ENCODE results near the gene RNF144A.

RNF144A gene

GRCh38 chr2:7016148-7016547 is 98.9 kb downstream of the RNF144A start:
- no peaks in the 10 kb centered on the region for H3K4me1 ChIP-seq (ENCODE audit: insufficient read depth, insufficient read length)
- H3K36me3 ChIP-seq (ENCODE audit: insufficient read depth, insufficient read length, low read length) = peaks cover 14% of the 10 kb centered on the region

GRCh38 chr2:7016601-7017211 is 99.5 kb downstream of the RNF144A start:
- TF ChIP-seq SUZ12 (IDR thresholded peaks at IDR 0.05; ENCODE audit: extremely low read depth, insufficient read depth, insufficient read length) = no peak
- TF ChIP-seq YY1 (IDR thresholded peaks at IDR 0.05; ENCODE audit: insufficient read depth, insufficient read length) = no peak
- no peak for TF ChIP-seq ZNF274 (IDR thresholded peaks at IDR 0.05; ENCODE audit: low read depth, low read length)
- DNase-seq (ENCODE audit: low read depth, low spot score) = no peak
- H3K4me3 ChIP-seq (ENCODE audit: insufficient read length, low read depth) = no peak overlapping the region
- no peak overlapping the region for H3K9ac ChIP-seq (ENCODE audit: insufficient read length, low read depth)
- H3K36me3 ChIP-seq (ENCODE audit: insufficient read depth, insufficient read length, low read length) = peaks cover 19% of the 10 kb centered on the region
- H3K27me3 ChIP-seq (ENCODE audit: insufficient read depth, insufficient read length) = no peaks in the 10 kb centered on the region
- no peaks in the 10 kb centered on the region for H3K4me1 ChIP-seq (ENCODE audit: insufficient read depth, insufficient read length)
- no peaks in the 10 kb centered on the region for H3K9me3 ChIP-seq (ENCODE audit: insufficient read depth, low read length)

More at GRCh38 chr2:7016148-7016547, 98.9 kb downstream of the RNF144A start:
- no peak for DNase-seq (ENCODE audit: low read depth, low spot score)
- no peak for TF ChIP-seq SUZ12 (IDR thresholded peaks at IDR 0.05; ENCODE audit: extremely low read depth, insufficient read depth, insufficient read length)
- no peak for TF ChIP-seq YY1 (IDR thresholded peaks at IDR 0.05; ENCODE audit: insufficient read depth, insufficient read length)
- TF ChIP-seq ZNF274 (IDR thresholded peaks at IDR 0.05; ENCODE audit: low read depth, low read length) = no peak
- H3K27me3 ChIP-seq (ENCODE audit: insufficient read depth, insufficient read length) = no peaks in the 10 kb centered on the region
- no peak overlapping the region for H3K9ac ChIP-seq (ENCODE audit: insufficient read length, low read depth)
- no peak overlapping the region for H3K4me3 ChIP-seq (ENCODE audit: insufficient read length, low read depth)
- no peaks in the 10 kb centered on the region for H3K9me3 ChIP-seq (ENCODE audit: insufficient read depth, low read length)

GRCh38 chr2:7017671-7018281 is 100.6 kb downstream of the RNF144A start:
- DNase-seq (ENCODE audit: low read depth, low spot score) = no peak
- no peak overlapping the region for H3K9ac ChIP-seq (ENCODE audit: insufficient read length, low read depth)
- TF ChIP-seq YY1 (IDR thresholded peaks at IDR 0.05; ENCODE audit: insufficient read depth, insufficient read length) (no peak), ZNF274 (IDR thresholded peaks at IDR 0.05; ENCODE audit: low read depth, low read length) (no peak), SUZ12 (IDR thresholded peaks at IDR 0.05; ENCODE audit: extremely low read depth, insufficient read depth, insufficient read length) (no peak)
- H3K4me1 ChIP-seq (ENCODE audit: insufficient read depth, insufficient read length) = no peaks in the 10 kb centered on the region
- H3K4me3 ChIP-seq (ENCODE audit: insufficient read length, low read depth) = no peak overlapping the region
- peaks cover 20% of the 10 kb centered on the region for H3K36me3 ChIP-seq (ENCODE audit: insufficient read depth, insufficient read length, low read length)
- no peaks in the 10 kb centered on the region for H3K9me3 ChIP-seq (ENCODE audit: insufficient read depth, low read length)
- H3K27me3 ChIP-seq (ENCODE audit: insufficient read depth, insufficient read length) = no peaks in the 10 kb centered on the region

GRCh38 chr2:7018282-7018701 is 101.1 kb downstream of the RNF144A start:
- Histone ChIP-seq H3K27me3 (ENCODE audit: insufficient read depth, insufficient read length) (no peaks in the 10 kb centered on the region), H3K9ac (ENCODE audit: insufficient read length, low read depth) (no peak overlapping the region)

GRCh38 chr2:7018767-7019166 is 101.6 kb downstream of the RNF144A start:
- Histone ChIP-seq H3K9ac (ENCODE audit: insufficient read length, low read depth) (no peak overlapping the region), H3K4me1 (ENCODE audit: insufficient read depth, insufficient read length) (no peaks in the 10 kb centered on the region), H3K36me3 (ENCODE audit: insufficient read depth, insufficient read length, low read length) (peaks cover 28% of the 10 kb centered on the region), H3K9me3 (ENCODE audit: insufficient read depth, low read length) (no peaks in the 10 kb centered on the region), H3K4me3 (ENCODE audit: insufficient read length, low read depth) (no peak overlapping the region), H3K27me3 (ENCODE audit: insufficient read depth, insufficient read length) (no peaks in the 10 kb centered on the region)
- DNase-seq (ENCODE audit: low read depth, low spot score) = no peak
- no peak for TF ChIP-seq YY1 (IDR thresholded peaks at IDR 0.05; ENCODE audit: insufficient read depth, insufficient read length)
- no peak for TF ChIP-seq SUZ12 (IDR thresholded peaks at IDR 0.05; ENCODE audit: extremely low read depth, insufficient read depth, insufficient read length)
- TF ChIP-seq ZNF274 (IDR thresholded peaks at IDR 0.05; ENCODE audit: low read depth, low read length) = no peak

More at GRCh38 chr2:7018282-7018701, 101.1 kb downstream of the RNF144A start:
- H3K4me1 ChIP-seq (ENCODE audit: insufficient read depth, insufficient read length) = no peaks in the 10 kb centered on the region
- H3K36me3 ChIP-seq (ENCODE audit: insufficient read depth, insufficient read length, low read length) = peaks cover 25% of the 10 kb centered on the region
- no peak for TF ChIP-seq ZNF274 (IDR thresholded peaks at IDR 0.05; ENCODE audit: low read depth, low read length)
- TF ChIP-seq SUZ12 (IDR thresholded peaks at IDR 0.05; ENCODE audit: extremely low read depth, insufficient read depth, insufficient read length) = no peak
- TF ChIP-seq YY1 (IDR thresholded peaks at IDR 0.05; ENCODE audit: insufficient read depth, insufficient read length) = no peak
- no peaks in the 10 kb centered on the region for H3K9me3 ChIP-seq (ENCODE audit: insufficient read depth, low read length)
- no peak for DNase-seq (ENCODE audit: low read depth, low spot score)
- H3K4me3 ChIP-seq (ENCODE audit: insufficient read length, low read depth) = no peak overlapping the region

GRCh38 chr2:7019191-7019590 is 102.0 kb downstream of the RNF144A start:
- no peak for DNase-seq (ENCODE audit: low read depth, low spot score)
- Histone ChIP-seq H3K9ac (ENCODE audit: insufficient read length, low read depth) (no peak overlapping the region), H3K4me3 (ENCODE audit: insufficient read length, low read depth) (no peak overlapping the region), H3K27me3 (ENCODE audit: insufficient read depth, insufficient read length) (no peaks in the 10 kb centered on the region), H3K4me1 (ENCODE audit: insufficient read depth, insufficient read length) (no peaks in the 10 kb centered on the region), H3K9me3 (ENCODE audit: insufficient read depth, low read length) (no peaks in the 10 kb centered on the region), H3K36me3 (ENCODE audit: insufficient read depth, insufficient read length, low read length) (peaks cover 28% of the 10 kb centered on the region)
- TF ChIP-seq ZNF274 (IDR thresholded peaks at IDR 0.05; ENCODE audit: low read depth, low read length) (no peak), SUZ12 (IDR thresholded peaks at IDR 0.05; ENCODE audit: extremely low read depth, insufficient read depth, insufficient read length) (no peak), YY1 (IDR thresholded peaks at IDR 0.05; ENCODE audit: insufficient read depth, insufficient read length) (no peak)

- H3K27me3 ChIP-seq (ENCODE audit: insufficient read depth, insufficient read length) = no peaks in the 10 kb centered on the region
- peaks cover 31% of the 10 kb centered on the region for H3K36me3 ChIP-seq (ENCODE audit: insufficient read depth, insufficient read length, low read length)
- TF ChIP-seq ZNF274 (IDR thresholded peaks at IDR 0.05; ENCODE audit: low read depth, low read length) = no peak
- TF ChIP-seq YY1 (IDR thresholded peaks at IDR 0.05; ENCODE audit: insufficient read depth, insufficient read length) = no peak
- TF ChIP-seq SUZ12 (IDR thresholded peaks at IDR 0.05; ENCODE audit: extremely low read depth, insufficient read depth, insufficient read length) = no peak
- H3K4me1 ChIP-seq (ENCODE audit: insufficient read depth, insufficient read length) = no peaks in the 10 kb centered on the region
- no peaks in the 10 kb centered on the region for H3K9me3 ChIP-seq (ENCODE audit: insufficient read depth, low read length)
- no peak for DNase-seq (ENCODE audit: low read depth, low spot score)
- no peak overlapping the region for H3K4me3 ChIP-seq (ENCODE audit: insufficient read length, low read depth)
- H3K9ac ChIP-seq (ENCODE audit: insufficient read length, low read depth) = no peak overlapping the region
Observed at GRCh38 chr2:7020059-7020458, 102.8 kb downstream of the RNF144A start.

Measured in NT2/D1 (cell line).